Suprapubic skin (tissue), 4 donors: ENCODE measurements around the gene ABHD17A.

Experiments
- EP300 ChIP-seq: sonication (generic); formaldehyde crosslinking; IDR thresholded peaks from one replicate; pipeline ENCODE4 v1.6.1; 2017; ENCODE audit warnings: antibody characterized with exemption
- POLR2A ChIP-seq, 2 donors: fragments of 450-650 bp; IDR thresholded peaks; one replicate each; pipeline ENCODE4 v1.6.1; 2017; ENCODE audit warnings: antibody characterized with exemption in 2 of 2, mild to moderate bottlenecking in 2 of 2, moderate library complexity in 2 of 2
- POLR2AphosphoS5 ChIP-seq, 3 donors: sonication (generic); formaldehyde crosslinking; IDR thresholded peaks; one replicate each; pipeline ENCODE4 v1.6.1; 2017; ENCODE audit warnings: antibody characterized with exemption in 3 of 3
- TF ChIP-seq, protein P1 (sequence below), 2 donors: fragments of 200-600 bp in 1 of 2; fragments of 450-650 bp in 1 of 2; sonication (generic) in 1 of 2; IDR thresholded peaks; one replicate each; pipeline ENCODE4 v1.5.1; 2016 to 2019; ENCODE audit warnings: antibody characterized with exemption in 2 of 2, mild to moderate bottlenecking in 1 of 2, moderate library complexity in 1 of 2

- TF ChIP-seq, protein P1, sequence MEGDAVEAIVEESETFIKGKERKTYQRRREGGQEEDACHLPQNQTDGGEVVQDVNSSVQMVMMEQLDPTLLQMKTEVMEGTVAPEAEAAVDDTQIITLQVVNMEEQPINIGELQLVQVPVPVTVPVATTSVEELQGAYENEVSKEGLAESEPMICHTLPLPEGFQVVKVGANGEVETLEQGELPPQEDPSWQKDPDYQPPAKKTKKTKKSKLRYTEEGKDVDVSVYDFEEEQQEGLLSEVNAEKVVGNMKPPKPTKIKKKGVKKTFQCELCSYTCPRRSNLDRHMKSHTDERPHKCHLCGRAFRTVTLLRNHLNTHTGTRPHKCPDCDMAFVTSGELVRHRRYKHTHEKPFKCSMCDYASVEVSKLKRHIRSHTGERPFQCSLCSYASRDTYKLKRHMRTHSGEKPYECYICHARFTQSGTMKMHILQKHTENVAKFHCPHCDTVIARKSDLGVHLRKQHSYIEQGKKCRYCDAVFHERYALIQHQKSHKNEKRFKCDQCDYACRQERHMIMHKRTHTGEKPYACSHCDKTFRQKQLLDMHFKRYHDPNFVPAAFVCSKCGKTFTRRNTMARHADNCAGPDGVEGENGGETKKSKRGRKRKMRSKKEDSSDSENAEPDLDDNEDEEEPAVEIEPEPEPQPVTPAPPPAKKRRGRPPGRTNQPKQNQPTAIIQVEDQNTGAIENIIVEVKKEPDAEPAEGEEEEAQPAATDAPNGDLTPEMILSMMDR (IDR thresholded peaks at IDR 0.05): no peak
- TF ChIP-seq POLR2A (IDR thresholded peaks at IDR 0.05): no peak
- TF ChIP-seq POLR2AphosphoS5 (IDR thresholded peaks at IDR 0.05): no peak
- TF ChIP-seq EP300: no peak
Observed at GRCh38 chr19:1847348-1847683, 38.0 kb downstream of the ABHD17A start.
